Activated CD4-positive, alpha-beta T cell treated with anti-CD3 and anti-CD28 coated beads for 4 hours (primary cell): ENCODE measurements around the gene TBC1D7.

ENCODE experiments used
- DNase-seq, 2 donors: peaks; one replicate each; pipeline ENCODE4 v3.0.0-alpha.2; 2020

Gene TBC1D7

GRCh38 chr6:13318821-13319220 is 9.5 kb downstream of the TBC1D7 start:
- no peak for DNase-seq

GRCh38 chr6:13315896-13316295 is 12.4 kb downstream of the TBC1D7 start:
- DNase-seq, result no peak

GRCh38 chr6:13314806-13315205 is 13.5 kb downstream of the TBC1D7 start:
- no peak for DNase-seq

- DNase-seq, result no peak
These were observed 17.2 kb downstream of the TBC1D7 start for GRCh38 chr6:13311155-13311554.

GRCh38 chr6:13308332-13308731 is 20.0 kb downstream of the TBC1D7 start:
- DNase-seq, result no peak

- DNase-seq, result no peak
These were observed 20.8 kb downstream of the TBC1D7 start for GRCh38 chr6:13307508-13307995.

GRCh38 chr6:13305791-13306190 is 22.5 kb downstream of the TBC1D7 start:
- no peak for DNase-seq

- no peak for DNase-seq
These were observed 23.0 kb downstream of the TBC1D7 start for GRCh38 chr6:13305288-13305687.

GRCh38 chr6:13304580-13305260 is 23.6 kb downstream of the TBC1D7 start:
- DNase-seq, result no peak

GRCh38 chr6:13304101-13304500 is 24.2 kb downstream of the TBC1D7 start:
- no peak for DNase-seq

- DNase-seq, result no peak
These were observed 24.7 kb downstream of the TBC1D7 start for GRCh38 chr6:13303668-13304017.

GRCh38 chr6:13302751-13303667 is 25.3 kb downstream of the TBC1D7 start:
- DNase-seq, result peak; percentile 30 to 36

- DNase-seq, result no peak
These were observed 26.0 kb downstream of the TBC1D7 start for GRCh38 chr6:13302291-13302690.

- no peak for DNase-seq
These were observed 27.4 kb downstream of the TBC1D7 start for GRCh38 chr6:13300643-13301590.

- DNase-seq, result no peak
These were observed 28.4 kb downstream of the TBC1D7 start for GRCh38 chr6:13299918-13300317.

- no peak for DNase-seq
These were observed 28.9 kb downstream of the TBC1D7 start for GRCh38 chr6:13299403-13299821.

- no peak for DNase-seq
These were observed 29.9 kb downstream of the TBC1D7 start for GRCh38 chr6:13298446-13298845.

- no peak for DNase-seq
These were observed 30.9 kb downstream of the TBC1D7 start for GRCh38 chr6:13297391-13297790.

- DNase-seq, result no peak
These were observed 31.8 kb downstream of the TBC1D7 start for GRCh38 chr6:13296536-13296997.

GRCh38 chr6:13295576-13295975 is 32.8 kb downstream of the TBC1D7 start:
- no peak for DNase-seq

- no peak for DNase-seq
These were observed 33.8 kb downstream of the TBC1D7 start for GRCh38 chr6:13294499-13295069.

GRCh38 chr6:13292774-13293173 is 35.6 kb downstream of the TBC1D7 start:
- DNase-seq, result no peak
